PC-9 (cell line): Measurements from ENCODE around the gene SERTAD2. TPM values are rescaled to one million over a fixed set of nuclear protein-coding genes. Genes with fewer than 3 reads are reported as not detected.

Experiments
- BruUV-seq: library from RNA; stranded (reverse); fragments of 400-500 nt; replicated peaks from 2 replicates; lab custom pipeline; 2021; lab: Mats Ljungman, UMichigan
- CTCF ChIA-PET: fragments of 300-600 bp; sonication (Branson Sonifier 250); formaldehyde crosslinking; loops from one replicate; lab custom pipeline; 2022; ENCODE audit warnings: antibody characterized with exemption; lab: Charles Lee
- POLR2A ChIA-PET: fragments of 300-600 bp; sonication (Branson Sonifier 250); formaldehyde crosslinking; loops from one replicate; lab custom pipeline; 2022; ENCODE audit warnings: antibody characterized with exemption; ENCODE audit not compliant: unreplicated experiment; lab: Charles Lee
- DNase-seq, 2 experiments: peaks; one replicate each; pipeline versions ENCODE4 v3.0.0 to v3.0.0-alpha.2; 2015 to 2022; ENCODE audit warnings: mixed read lengths in 1 of 2
- H2AFZ ChIP-seq: fragments of 200-600 bp; sonication (generic); 2 replicates; pipeline ENCODE4 v1.8.1; 2017; ENCODE audit warnings: antibody characterized with exemption
- H3F3A ChIP-seq: fragments of 200-600 bp; sonication (generic); 2 replicates; pipeline ENCODE4 v1.8.1; 2017; ENCODE audit warnings: antibody characterized with exemption, mild to moderate bottlenecking, low read depth; ENCODE audit not compliant: insufficient read depth
- H3K27ac ChIP-seq: fragments of 200-600 bp; sonication (generic); 2 replicates; pipeline ENCODE4 v1.6.1; 2016; ENCODE audit warnings: mixed run types
- H3K27me3 ChIP-seq: fragments of 200-600 bp; sonication (generic); 2 replicates; pipeline ENCODE4 v1.6.1; 2016; ENCODE audit warnings: low read depth, mixed run types; ENCODE audit not compliant: insufficient read depth
- H3K36me3 ChIP-seq: fragments of 200-600 bp; sonication (generic); 2 replicates; pipeline ENCODE4 v1.6.1; 2016; ENCODE audit warnings: low read depth, mixed run types
- H3K4me1 ChIP-seq: fragments of 200-600 bp; sonication (generic); replicated peaks from 2 replicates; pipeline ENCODE4 v1.6.1; 2016; ENCODE audit warnings: mixed run types; ENCODE audit not compliant: insufficient read depth
- H3K4me2 ChIP-seq: fragments of 200-600 bp; sonication (generic); 2 replicates; pipeline ENCODE4 v1.6.1; 2017; ENCODE audit warnings: mixed run types
- H3K4me3 ChIP-seq: fragments of 200-600 bp; sonication (generic); 2 replicates; pipeline ENCODE4 v1.6.1; 2016; ENCODE audit warnings: mixed run types
- H3K79me2 ChIP-seq: fragments of 200-600 bp; sonication (generic); 2 replicates; pipeline ENCODE4 v1.6.1; 2017; ENCODE audit warnings: low read depth, mixed run types
- H3K9me2 ChIP-seq: fragments of 200-600 bp; sonication (generic); 2 replicates; pipeline ENCODE4 v1.8.1; 2017; ENCODE audit warnings: mild to moderate bottlenecking; ENCODE audit not compliant: insufficient read depth
- H3K9me3 ChIP-seq: fragments of 200-600 bp; sonication (generic); 2 replicates; pipeline ENCODE4 v1.8.1; 2016; ENCODE audit warnings: low read depth; ENCODE audit not compliant: insufficient read depth
- H4K20me1 ChIP-seq: fragments of 200-600 bp; sonication (generic); 2 replicates; pipeline ENCODE4 v1.8.1; 2017; ENCODE audit not compliant: insufficient read depth
- CTCF ChIP-seq: fragments of 200-600 bp; sonication (generic); conservative IDR thresholded peaks from 2 replicates; pipeline ENCODE4 v1.6.1; 2017; ENCODE audit warnings: mixed run types, antibody characterized with exemption, mild to moderate bottlenecking, moderate library complexity
- EZH2 ChIP-seq: fragments of 200-600 bp; sonication (generic); IDR thresholded peaks from 2 replicates; pipeline ENCODE4 v1.8.0; 2017; ENCODE audit warnings: antibody characterized with exemption, low read depth
- intact Hi-C: fragments of 100-400 bp; cut with micrococcal nuclease; formaldehyde crosslinking; loops from one replicate; pipeline ENCODE4 v1.10.0; 2022; ENCODE audit not compliant: unreplicated experiment
- total RNA-seq: library from RNA; stranded (reverse); gene quantifications from 2 replicates; pipeline ENCODE4 v1.2.3, GENCODE V29; 2021

Gene SERTAD2
- total RNA-seq, 1 experiment from 2014 or later = 31.4 TPM

GRCh38 chr2:64692401-64692800 lies 38.7 kb upstream of the SERTAD2 start:
- BruUV-seq = no TSS peak
- intact Hi-C loops = no loop called here
- H3K36me3 ChIP-seq = no peaks in the 10 kb centered on the region
- ChIA-PET CTCF (no interaction called here), POLR2A (no interaction called here)
- H3F3A ChIP-seq = no peaks in the 10 kb centered on the region
- TF ChIP-seq CTCF (no peak), EZH2 (no peak)
- no peaks in the 10 kb centered on the region for H4K20me1 ChIP-seq
- no peak overlapping the region for H3K4me3 ChIP-seq
- H3K9me2 ChIP-seq = no peaks in the 10 kb centered on the region
- H3K4me1 ChIP-seq = no peaks in the 10 kb centered on the region
- no peak overlapping the region for H3K27ac ChIP-seq
- no peaks in the 10 kb centered on the region for H3K27me3 ChIP-seq
- DNase-seq = no peak
- no peak overlapping the region for H3K4me2 ChIP-seq
- no peak overlapping the region for H2AFZ ChIP-seq
- no peaks in the 10 kb centered on the region for H3K79me2 ChIP-seq
- H3K9me3 ChIP-seq = no peaks in the 10 kb centered on the region

GRCh38 chr2:64688909-64689308 lies 35.2 kb upstream of the SERTAD2 start:
- Histone ChIP-seq H3K4me1 (peaks cover 29% of the 10 kb centered on the region), H3K79me2 (0 out of 2 replicates have a peak, but pooled peaks cover 5% of the 10 kb centered on the region), H3K27ac (no peak overlapping the region), H4K20me1 (no peaks in the 10 kb centered on the region), H2AFZ (no peak overlapping the region), H3K4me2 (no peak overlapping the region), H3K9me3 (no peaks in the 10 kb centered on the region), H3K9me2 (no peaks in the 10 kb centered on the region), H3F3A (peaks cover 22% of the 10 kb centered on the region), H3K4me3 (no peak overlapping the region), H3K27me3 (no peaks in the 10 kb centered on the region), H3K36me3 (0 out of 2 replicates have a peak, but pooled peaks cover 4% of the 10 kb centered on the region)
- ChIA-PET CTCF (no interaction called here), POLR2A (no interaction called here)
- no peak for DNase-seq
- TF ChIP-seq CTCF = no peak
- no TSS peak for BruUV-seq
- intact Hi-C loops = loop anchor here (5.0 kb wide), 1 partner anchor 58 kb away; no protein-coding TSS in a partner anchor

- ChIA-PET POLR2A (interaction anchor here (0.6 kb wide), 1 partner anchor 8 kb away, joined by 19 read pairs; no protein-coding TSS in a partner anchor), CTCF (no interaction called here)
- Histone ChIP-seq H3K4me1 (peaks cover 29% of the 10 kb centered on the region), H3K27ac (no peak overlapping the region), H3K79me2 (0 out of 2 replicates have a peak, but pooled peaks cover 5% of the 10 kb centered on the region), H3K4me2 (peak overlapping the region; percentile 49), H4K20me1 (no peaks in the 10 kb centered on the region), H3K9me3 (no peaks in the 10 kb centered on the region), H3K9me2 (no peaks in the 10 kb centered on the region), H3K4me3 (no peak overlapping the region), H3K36me3 (0 out of 2 replicates have a peak, but pooled peaks cover 4% of the 10 kb centered on the region), H3F3A (peaks cover 22% of the 10 kb centered on the region), H3K27me3 (no peaks in the 10 kb centered on the region), H2AFZ (no peak overlapping the region)
- TF ChIP-seq EZH2 (no peak), CTCF (no peak)
- no TSS peak for BruUV-seq
- intact Hi-C loops = loop anchor here (5.0 kb wide), 1 partner anchor 61 kb away; no protein-coding TSS in a partner anchor
- peak in 1 of 2 experiments; percentile 55 for DNase-seq
Observed at GRCh38 chr2:64686283-64686956, 32.7 kb upstream of the SERTAD2 start.
